ENCODE data around the gene ENTREP1.

DNA sequence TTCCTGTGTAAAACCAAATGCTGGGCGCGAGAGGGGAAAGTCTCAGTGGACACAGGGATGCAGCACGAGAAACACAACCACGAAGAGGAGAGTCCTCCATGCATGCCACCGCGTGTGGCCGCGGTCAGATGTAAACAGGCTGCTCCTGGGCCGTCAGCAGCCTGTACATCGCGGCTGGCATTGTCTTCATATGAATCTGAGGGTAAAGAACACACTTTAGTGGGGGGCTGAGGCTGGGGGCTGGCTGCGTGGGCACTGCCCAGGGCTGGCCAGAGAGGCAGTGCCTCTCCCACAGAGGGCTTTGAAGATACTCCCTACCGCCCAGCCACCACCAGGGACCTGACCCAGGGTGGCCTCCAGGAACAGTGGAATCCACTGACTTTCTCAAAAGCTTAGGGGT is 106.2 kb downstream of the ENTREP1 start:
- TF ChIP-seq POLR2A (IDR thresholded peaks at IDR 0.05; ENCODE audit: low read depth, low read length) (no peak), POLR2AphosphoS5 (IDR thresholded peaks at IDR 0.05; ENCODE audit: low read depth, low read length) (no peak)
